ENCODE data around the gene MKKS.

MKKS gene

GRCh38 chr20:10433623-10434466, at the start of gene MKKS:
MKKS (minus strand) TSS chr20:10434222; CDS start chr20:10413514, 20,708 bp downstream.
- peak; percentile 48 to 65 for DNase-seq (ENCODE audit: low read depth in 2 of 2)

DNA sequence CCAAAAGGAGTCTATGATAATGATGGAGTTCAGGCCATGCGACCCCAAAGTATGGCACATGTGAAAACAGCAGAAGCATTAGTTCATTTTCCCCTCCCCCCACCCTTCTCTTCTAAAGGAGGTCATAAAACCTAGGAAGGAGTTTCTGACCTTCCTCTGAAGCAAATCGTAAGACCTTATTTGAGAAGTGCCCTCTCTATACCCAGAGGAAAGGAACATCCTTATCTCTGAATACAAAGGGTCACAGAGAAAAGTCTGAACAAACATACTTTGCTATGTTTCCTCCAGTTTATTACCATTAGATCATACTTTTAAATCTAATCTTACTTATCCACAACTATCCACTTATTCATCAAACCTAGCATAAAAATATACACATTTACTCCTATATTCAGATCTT, 49.7 kb upstream of the MKKS start:
- DNase-seq (ENCODE audit: low read depth in 2 of 2) = no peak

DNA sequence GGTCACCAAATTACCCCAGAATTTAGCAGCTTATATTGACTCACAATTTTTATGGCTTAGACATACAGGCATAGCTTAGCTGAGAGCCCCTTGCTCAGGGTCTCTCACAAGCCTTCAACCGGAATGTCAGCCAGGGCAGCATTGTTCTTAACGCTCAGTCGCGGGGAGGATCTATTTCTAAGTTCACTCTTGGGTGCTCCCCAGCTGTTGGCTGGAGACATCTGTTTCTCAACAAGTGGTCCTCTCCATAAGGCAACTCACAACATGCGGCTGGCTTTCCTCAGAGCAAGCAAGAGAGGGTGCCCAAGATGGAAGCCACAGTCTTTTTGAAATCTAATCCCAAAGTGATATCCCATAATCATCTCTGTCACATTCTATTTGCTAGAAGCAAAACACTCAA, 47.7 kb upstream of the MKKS start:
- no peak for DNase-seq (ENCODE audit: low read depth in 2 of 2)

DNA sequence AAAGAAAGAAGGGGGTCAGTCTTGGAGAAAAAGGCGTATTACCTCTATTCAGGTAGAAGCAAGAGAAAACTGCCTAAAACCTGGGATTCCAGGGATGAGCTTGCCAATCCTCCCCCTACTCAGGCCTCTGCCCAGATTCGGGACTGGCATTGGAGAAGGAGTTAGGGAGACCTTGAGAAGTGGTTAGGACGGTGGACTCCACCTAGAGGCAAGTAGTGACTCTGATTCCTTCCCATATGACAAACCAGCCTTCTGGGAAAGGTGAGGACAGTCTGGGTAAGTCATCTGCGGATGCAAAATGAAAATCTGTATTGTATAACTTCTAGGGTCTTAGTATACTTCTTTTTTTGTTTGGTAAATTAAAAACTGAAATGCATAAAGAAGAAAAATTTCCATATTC, 44.9 kb upstream of the MKKS start:
- no peak for DNase-seq (ENCODE audit: low read depth in 2 of 2)

DNA sequence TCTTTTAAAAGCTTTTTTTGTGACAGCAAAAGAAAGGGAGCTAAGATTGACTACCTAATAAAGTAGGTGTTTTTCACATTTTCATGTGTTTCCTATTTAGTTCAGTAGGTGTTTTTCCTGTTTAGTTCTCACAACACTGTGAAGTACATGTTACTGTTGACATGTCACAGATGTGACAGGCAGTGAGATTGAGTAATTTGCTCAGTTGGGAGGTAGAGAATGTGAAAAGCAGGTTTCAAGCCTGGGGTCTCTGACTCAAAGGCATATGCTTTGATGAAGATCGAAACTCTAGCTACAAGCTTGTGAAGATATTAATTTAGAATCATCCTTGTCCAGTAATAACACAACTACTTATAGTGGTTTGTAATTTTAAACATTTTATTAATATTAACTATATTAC, 44.2 kb upstream of the MKKS start:
- no peak for DNase-seq (ENCODE audit: low read depth in 2 of 2)

DNA sequence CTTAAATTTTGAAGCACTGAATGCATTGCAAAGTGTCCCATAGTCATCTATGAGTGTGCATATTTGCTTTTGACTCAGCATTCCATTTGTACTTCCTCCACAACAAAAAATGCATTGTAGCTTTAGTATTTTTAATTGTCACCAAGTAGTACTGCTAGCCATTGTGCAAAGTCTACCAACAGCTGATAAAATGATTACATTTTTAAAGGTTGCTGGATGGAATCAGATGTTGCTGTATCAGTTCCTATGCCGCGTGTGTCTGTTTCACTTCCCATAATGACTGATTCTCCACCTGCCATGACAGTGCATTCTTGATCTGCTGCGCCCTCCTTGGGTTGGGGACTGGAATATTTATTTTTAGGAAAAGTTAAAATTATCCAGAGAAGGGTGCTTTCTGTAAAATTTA, 42.3 kb upstream of the MKKS start:
- no peak for DNase-seq (ENCODE audit: low read depth in 2 of 2)

GRCh38 chr20:10475225-10475624, 41.2 kb upstream of the MKKS start:
- DNase-seq (ENCODE audit: low read depth in 2 of 2) = no peak

GRCh38 chr20:10474606-10475184, 40.7 kb upstream of the MKKS start:
- DNase-seq (ENCODE audit: low read depth in 2 of 2) = no peak

GRCh38 chr20:10472871-10473270, 38.8 kb upstream of the MKKS start:
- no peak for DNase-seq (ENCODE audit: low read depth in 2 of 2)

DNA sequence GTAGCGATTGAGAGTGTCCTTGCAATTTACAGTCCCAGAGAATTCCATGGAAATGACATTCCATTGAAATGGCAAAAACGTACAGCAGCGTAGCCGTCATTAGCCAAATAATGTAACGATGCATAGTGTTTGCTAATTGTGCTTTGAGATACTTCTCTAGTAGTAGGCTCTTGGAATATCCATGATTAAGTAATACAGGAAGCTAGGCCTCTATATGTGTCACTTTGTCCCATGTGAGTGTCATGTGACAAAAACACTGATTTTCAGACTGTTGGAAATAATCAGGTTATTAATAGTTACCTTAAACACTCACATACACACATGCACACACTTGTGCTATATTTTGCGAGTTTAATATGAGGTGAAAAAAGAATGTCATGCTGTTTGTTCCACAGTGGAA, 36.3 kb upstream of the MKKS start:
- DNase-seq (ENCODE audit: low read depth in 2 of 2) = no peak

- no peak for DNase-seq (ENCODE audit: low read depth in 2 of 2)
Measured at GRCh38 chr20:10469599-10469998, 35.6 kb upstream of the MKKS start.

DNA sequence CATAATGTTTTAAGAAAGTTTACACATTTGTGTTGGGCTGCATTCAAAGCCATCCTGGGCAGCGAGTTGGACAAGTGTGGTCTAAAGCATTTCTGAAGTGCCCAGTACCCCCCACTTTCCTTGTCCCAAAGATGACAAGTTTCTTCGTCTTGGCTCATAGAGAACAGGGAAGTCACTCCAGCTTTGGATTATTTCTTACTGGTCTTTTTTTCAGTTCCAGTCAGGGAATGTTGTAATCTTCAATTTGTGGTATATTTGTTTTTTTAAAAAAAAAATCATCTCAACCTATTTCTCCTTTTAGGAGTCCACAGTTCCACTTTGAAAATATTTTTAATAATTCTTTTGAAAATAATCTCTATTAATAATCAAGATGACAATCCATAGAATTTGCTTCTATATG, 35.0 kb upstream of the MKKS start:
- no peak for DNase-seq (ENCODE audit: low read depth in 2 of 2)

- no peak for DNase-seq (ENCODE audit: low read depth in 2 of 2)
Measured at GRCh38 chr20:10468340-10468845, 34.4 kb upstream of the MKKS start.

- no peak for DNase-seq (ENCODE audit: low read depth in 2 of 2)
Measured at GRCh38 chr20:10467681-10468339, 33.8 kb upstream of the MKKS start.

DNA sequence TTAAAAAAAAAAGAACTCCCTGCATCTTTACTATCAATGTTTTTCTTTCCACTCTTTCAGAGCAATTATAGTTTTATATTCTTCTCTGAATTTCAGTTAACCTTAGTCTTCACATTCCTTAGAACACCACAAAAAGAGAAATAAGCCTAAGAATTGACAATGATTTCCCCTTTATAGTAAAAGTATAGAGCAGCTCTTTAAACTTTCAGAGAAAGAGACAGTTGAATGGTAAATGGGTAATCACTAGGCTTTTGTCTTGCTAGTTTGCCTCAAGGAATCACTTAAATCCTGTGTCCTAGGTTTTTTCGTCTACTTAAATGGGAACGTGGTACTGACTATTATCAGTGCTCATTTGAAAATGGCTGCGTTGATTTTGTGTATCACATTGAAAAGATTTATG, 32.8 kb upstream of the MKKS start:
- DNase-seq (ENCODE audit: low read depth in 2 of 2) = no peak

GRCh38 chr20:10466325-10466724, 32.3 kb upstream of the MKKS start:
- DNase-seq (ENCODE audit: low read depth in 2 of 2) = no peak

DNA sequence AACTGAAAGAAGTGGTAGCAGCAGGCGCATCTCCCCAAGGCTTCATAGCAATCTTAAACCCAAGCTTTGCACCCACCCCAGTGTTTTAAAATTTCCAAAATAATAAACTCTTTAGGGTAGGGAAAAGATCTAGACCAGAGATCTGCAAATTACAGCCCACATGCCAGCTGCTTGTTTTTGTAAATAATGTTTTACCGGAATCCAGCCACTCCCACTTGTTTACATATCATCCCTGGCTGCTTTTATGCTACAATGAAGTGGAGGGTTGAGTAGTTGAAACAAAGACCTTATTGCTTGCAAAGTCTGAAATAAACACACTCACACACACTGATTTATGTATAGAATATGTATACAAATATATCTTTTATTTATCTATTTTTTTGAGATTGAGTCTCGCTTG, 31.1 kb upstream of the MKKS start:
- no peak for DNase-seq (ENCODE audit: low read depth in 2 of 2)

DNA sequence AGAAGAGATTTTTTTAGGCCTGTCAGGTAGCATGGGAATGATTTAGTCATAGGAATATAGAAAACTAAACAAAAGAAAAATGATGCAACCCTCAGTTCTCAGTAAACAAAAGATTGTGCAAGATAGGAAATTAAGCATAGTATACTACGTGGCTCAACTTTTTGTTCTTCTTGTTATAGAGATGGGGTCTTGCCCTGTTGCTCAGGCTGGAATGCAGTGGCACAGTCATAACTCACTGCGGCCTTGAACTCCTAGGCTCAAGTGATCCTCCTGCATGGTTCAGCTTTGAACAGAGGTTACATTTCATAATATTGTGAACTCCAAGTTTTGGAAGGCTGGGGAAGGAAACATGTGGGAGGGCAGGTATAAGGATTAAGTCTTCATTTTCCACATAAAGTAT, 29.6 kb upstream of the MKKS start:
- no peak for DNase-seq (ENCODE audit: low read depth in 2 of 2)

DNA sequence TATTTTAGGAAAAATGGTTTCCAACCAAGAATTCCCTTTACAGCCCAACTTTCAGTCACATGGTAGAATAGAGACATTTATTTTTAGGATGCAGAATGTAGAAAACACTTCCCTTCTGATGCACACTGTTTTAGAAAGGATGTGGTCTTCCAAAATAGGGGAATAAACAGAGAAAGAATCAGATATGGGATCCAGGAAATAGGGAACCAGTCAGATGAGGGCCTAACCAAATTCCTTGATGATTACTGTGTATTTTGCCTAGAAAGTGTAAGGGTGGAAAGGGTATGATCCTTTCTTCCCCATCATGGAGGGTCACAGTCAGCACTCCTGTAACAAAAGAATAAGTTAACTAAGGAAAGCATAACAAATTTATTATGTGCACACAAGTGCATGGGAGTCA, 28.5 kb upstream of the MKKS start:
- no peak for DNase-seq (ENCODE audit: low read depth in 2 of 2)

- no peak for DNase-seq (ENCODE audit: low read depth in 2 of 2)
Measured at GRCh38 chr20:10461495-10461894, 27.5 kb upstream of the MKKS start.

GRCh38 chr20:10454151-10454750, 20.2 kb upstream of the MKKS start:
- DNase-seq (ENCODE audit: low read depth in 2 of 2) = no peak

DNA sequence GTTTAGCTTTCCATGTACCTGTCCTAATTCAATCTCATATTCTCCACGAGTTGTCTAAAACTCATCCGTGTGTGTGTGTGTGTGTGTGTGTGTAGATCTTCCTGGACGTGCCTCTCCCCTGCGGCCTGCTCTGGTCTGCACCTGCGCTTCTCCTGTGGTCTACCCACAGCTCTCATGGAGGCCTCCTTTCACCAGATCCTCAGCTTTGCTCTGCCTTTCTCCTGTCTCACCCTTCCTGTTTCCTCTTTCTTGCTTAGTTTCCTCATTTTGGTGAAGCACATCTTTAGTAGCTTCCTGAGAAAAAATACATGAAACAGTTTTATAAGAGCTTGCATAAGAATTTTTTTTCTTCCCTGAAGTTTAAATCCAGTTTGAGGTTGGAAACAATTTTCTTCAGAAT, 19.2 kb upstream of the MKKS start:
- no peak for DNase-seq (ENCODE audit: low read depth in 2 of 2)
